Chondrocyte (in vitro differentiated cells): ENCODE results near the gene GRK5. TPM values are rescaled to one million over a fixed set of nuclear protein-coding genes. Genes with fewer than 3 reads are reported as not detected.

ENCODE experiments used
- DNase-seq: peaks from one replicate; pipeline ENCODE4 v3.0.0; 2021; ENCODE audit warnings: mixed read lengths, low spot score
- H3K27ac Mint-ChIP-seq: one replicate; pipeline ENCODE4 v1.8.0; 2021; ENCODE audit warnings: mild to moderate bottlenecking, moderate library complexity, mixed read lengths; ENCODE audit not compliant: unreplicated experiment
- H3K27me3 Mint-ChIP-seq: 2 replicates; pipeline ENCODE4 v1.8.0; 2021; ENCODE audit warnings: low read depth, mixed read lengths
- H3K36me3 Mint-ChIP-seq: 2 replicates; pipeline ENCODE4 v1.8.0; 2021; ENCODE audit warnings: low read depth, mixed read lengths
- H3K4me1 Mint-ChIP-seq: 2 replicates; pipeline ENCODE4 v1.8.0; 2021; ENCODE audit warnings: low read depth, mild to moderate bottlenecking, mixed read lengths
- H3K4me3 Mint-ChIP-seq: one replicate; pipeline ENCODE4 v1.8.0; 2021; ENCODE audit warnings: mild to moderate bottlenecking, moderate library complexity, mixed read lengths; ENCODE audit not compliant: unreplicated experiment
- H3K9me3 Mint-ChIP-seq: 2 replicates; pipeline ENCODE4 v1.8.0; 2021; ENCODE audit warnings: low read depth, mixed read lengths
- total RNA-seq: library from RNA; stranded (reverse); gene quantifications from 3 replicates; pipeline ENCODE4 v1.2.1, GENCODE V29; 2021
- TF ChIP-seq, protein P1 (sequence below): fragments of 200-600 bp; sonication (generic); IDR thresholded peaks from 2 replicates; pipeline ENCODE4 v1.5.0; 2021; ENCODE audit warnings: antibody characterized with exemption, mild to moderate bottlenecking, moderate library complexity

The GRK5 gene
- total RNA-seq, 1 donor from 2014 or later, result 16.4 TPM

GRCh38 chr10:119301397-119301796 is 94.0 kb downstream of the GRK5 start:
- H3K27ac Mint-ChIP-seq, result no peak overlapping the region
- DNase-seq, result no peak
- H3K9me3 Mint-ChIP-seq, result no peaks in the 10 kb centered on the region
- no peaks in the 10 kb centered on the region for H3K27me3 Mint-ChIP-seq
- TF ChIP-seq, protein P1, sequence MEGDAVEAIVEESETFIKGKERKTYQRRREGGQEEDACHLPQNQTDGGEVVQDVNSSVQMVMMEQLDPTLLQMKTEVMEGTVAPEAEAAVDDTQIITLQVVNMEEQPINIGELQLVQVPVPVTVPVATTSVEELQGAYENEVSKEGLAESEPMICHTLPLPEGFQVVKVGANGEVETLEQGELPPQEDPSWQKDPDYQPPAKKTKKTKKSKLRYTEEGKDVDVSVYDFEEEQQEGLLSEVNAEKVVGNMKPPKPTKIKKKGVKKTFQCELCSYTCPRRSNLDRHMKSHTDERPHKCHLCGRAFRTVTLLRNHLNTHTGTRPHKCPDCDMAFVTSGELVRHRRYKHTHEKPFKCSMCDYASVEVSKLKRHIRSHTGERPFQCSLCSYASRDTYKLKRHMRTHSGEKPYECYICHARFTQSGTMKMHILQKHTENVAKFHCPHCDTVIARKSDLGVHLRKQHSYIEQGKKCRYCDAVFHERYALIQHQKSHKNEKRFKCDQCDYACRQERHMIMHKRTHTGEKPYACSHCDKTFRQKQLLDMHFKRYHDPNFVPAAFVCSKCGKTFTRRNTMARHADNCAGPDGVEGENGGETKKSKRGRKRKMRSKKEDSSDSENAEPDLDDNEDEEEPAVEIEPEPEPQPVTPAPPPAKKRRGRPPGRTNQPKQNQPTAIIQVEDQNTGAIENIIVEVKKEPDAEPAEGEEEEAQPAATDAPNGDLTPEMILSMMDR, result no peak
- H3K4me3 Mint-ChIP-seq, result no peak overlapping the region
- H3K36me3 Mint-ChIP-seq, result no peaks in the 10 kb centered on the region
- peaks cover 30% of the 10 kb centered on the region for H3K4me1 Mint-ChIP-seq

DNA sequence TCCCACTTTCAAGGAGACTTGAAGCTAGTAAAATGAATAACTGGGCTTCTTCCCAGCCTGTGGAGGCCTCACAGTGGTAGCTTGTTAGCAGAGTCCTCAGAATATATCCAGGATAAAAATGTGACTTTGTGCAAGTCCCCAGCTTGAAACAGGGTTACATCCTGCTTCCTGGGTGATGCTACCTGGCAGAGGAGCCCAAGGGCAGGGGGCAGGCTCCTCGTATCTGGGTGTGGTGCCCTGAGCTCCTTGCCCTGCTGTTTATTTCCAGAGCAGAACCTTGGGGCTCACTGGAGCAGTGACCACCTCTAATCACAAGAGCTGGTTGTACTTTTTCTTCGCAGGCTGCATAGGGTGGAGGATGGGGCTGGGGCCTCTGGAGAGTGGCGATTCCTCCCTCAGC is 94.8 kb downstream of the GRK5 start:
- H3K27me3 Mint-ChIP-seq, result no peaks in the 10 kb centered on the region
- H3K9me3 Mint-ChIP-seq, result no peaks in the 10 kb centered on the region
- peaks cover 33% of the 10 kb centered on the region for H3K4me1 Mint-ChIP-seq
- TF ChIP-seq, protein P1, result no peak
- no peak overlapping the region for H3K27ac Mint-ChIP-seq
- peak; percentile 35 for DNase-seq
- H3K4me3 Mint-ChIP-seq, result no peak overlapping the region
- H3K36me3 Mint-ChIP-seq, result no peaks in the 10 kb centered on the region

- Mint-ChIP-seq H3K4me3 (no peak overlapping the region), H3K27ac (no peak overlapping the region), H3K36me3 (no peaks in the 10 kb centered on the region), H3K27me3 (no peaks in the 10 kb centered on the region), H3K9me3 (no peaks in the 10 kb centered on the region), H3K4me1 (peaks cover 34% of the 10 kb centered on the region)
- TF ChIP-seq, protein P1, result no peak
- DNase-seq, result no peak
Observed at GRCh38 chr10:119302591-119303253, 95.4 kb downstream of the GRK5 start.

DNA sequence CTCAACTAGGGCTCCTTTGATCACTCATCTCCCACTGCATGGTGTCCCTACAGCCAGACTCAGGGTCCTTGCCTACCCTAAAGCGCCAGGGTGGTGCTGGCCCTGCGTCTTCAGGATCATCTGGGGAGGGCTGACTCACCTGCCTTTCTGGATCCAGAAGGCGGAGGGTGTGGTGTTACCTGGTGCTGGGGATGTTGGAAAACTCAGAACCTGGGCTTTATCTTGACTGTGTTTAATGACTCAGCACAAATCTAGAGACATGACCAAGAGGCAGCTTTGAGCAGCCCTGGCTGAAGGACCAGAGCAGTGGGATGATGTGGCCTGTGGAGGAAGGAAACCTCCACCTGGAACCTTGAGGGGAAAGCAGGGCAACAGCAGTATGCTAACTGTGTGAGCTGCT is 96.5 kb downstream of the GRK5 start:
- Mint-ChIP-seq H3K4me3 (no peak overlapping the region), H3K9me3 (no peaks in the 10 kb centered on the region), H3K27ac (no peak overlapping the region), H3K4me1 (peaks cover 34% of the 10 kb centered on the region), H3K27me3 (no peaks in the 10 kb centered on the region), H3K36me3 (no peaks in the 10 kb centered on the region)
- DNase-seq, result no peak
- TF ChIP-seq, protein P1, result no peak

GRCh38 chr10:119304541-119304940 is 97.2 kb downstream of the GRK5 start:
- TF ChIP-seq, protein P1, result no peak
- Mint-ChIP-seq H3K4me3 (no peak overlapping the region), H3K27ac (no peak overlapping the region), H3K27me3 (no peaks in the 10 kb centered on the region), H3K9me3 (no peaks in the 10 kb centered on the region), H3K36me3 (no peaks in the 10 kb centered on the region), H3K4me1 (peaks cover 34% of the 10 kb centered on the region)
- DNase-seq, result no peak
